HG03442 (cell line): ENCODE results near the gene METTL9.

ENCODE experiments used
- ATAC-seq: cut with Tn5 transposase; IDR thresholded peaks from one replicate; pipeline ENCODE4 v1.9.1; 2021; ENCODE audit warnings: mild to moderate bottlenecking, moderate library complexity; ENCODE audit not compliant: unreplicated experiment

METTL9 gene

DNA sequence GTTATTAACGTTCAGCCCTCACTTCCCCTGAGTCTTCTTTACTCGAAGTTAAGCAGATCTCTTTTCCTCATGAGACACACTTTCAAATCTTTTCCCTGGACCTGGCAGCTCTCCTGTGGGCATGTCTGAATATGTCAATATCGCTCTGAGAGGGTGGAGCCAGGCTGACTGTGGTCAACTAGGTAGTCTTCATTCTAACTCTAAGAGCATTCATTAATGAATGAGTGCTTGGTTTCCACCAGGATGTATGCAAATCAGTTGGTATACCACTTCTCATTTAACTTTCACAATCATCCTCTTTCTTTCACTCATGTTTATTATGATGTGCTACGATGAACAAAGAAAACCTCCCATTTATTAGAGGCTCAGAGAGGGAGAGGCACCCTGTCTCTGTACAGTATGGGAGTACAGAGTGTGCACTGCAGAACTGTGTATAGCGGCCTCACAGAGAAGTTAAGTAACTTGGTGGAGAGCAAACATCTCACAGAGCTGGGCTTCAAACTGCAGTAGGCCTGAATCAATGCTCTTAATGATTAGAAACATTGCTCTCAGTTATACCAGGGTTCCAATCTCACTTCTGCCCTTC lies 104.3 kb downstream of the METTL9 start:
- peak; percentile 58 for ATAC-seq

- no peak for ATAC-seq
These were observed 104.9 kb downstream of the METTL9 start for GRCh38 chr16:21704266-21704665.

- no peak for ATAC-seq
These were observed 105.4 kb downstream of the METTL9 start for GRCh38 chr16:21704733-21705132.
